Astrocyte of the cerebellum (primary cell): ENCODE measurements around the gene ZNHIT6.

Experiments used
- DNase-seq: peaks from one replicate; pipeline ENCODE4 v3.0.0-alpha.2; 2011; ENCODE audit warnings: low read depth
- H3K4me3 ChIP-seq: 2 replicates; pipeline ENCODE4 v1.5.1; 2011; ENCODE audit warnings: mild to moderate bottlenecking, low read depth, low read length, moderate library complexity
- in situ Hi-C: cut with HindIII; loops from 2 replicates; pipeline ENCODE4 v1.10.0; 2017; ENCODE audit warnings: low sequenced_read_pairs
- TF ChIP-seq, protein P1 (sequence below): IDR thresholded peaks from 2 replicates; pipeline ENCODE4 v1.5.1; 2012; ENCODE audit warnings: low read length, low read depth, moderate library complexity, mild to moderate bottlenecking; ENCODE audit errors: missing control alignments

ZNHIT6 gene

DNA sequence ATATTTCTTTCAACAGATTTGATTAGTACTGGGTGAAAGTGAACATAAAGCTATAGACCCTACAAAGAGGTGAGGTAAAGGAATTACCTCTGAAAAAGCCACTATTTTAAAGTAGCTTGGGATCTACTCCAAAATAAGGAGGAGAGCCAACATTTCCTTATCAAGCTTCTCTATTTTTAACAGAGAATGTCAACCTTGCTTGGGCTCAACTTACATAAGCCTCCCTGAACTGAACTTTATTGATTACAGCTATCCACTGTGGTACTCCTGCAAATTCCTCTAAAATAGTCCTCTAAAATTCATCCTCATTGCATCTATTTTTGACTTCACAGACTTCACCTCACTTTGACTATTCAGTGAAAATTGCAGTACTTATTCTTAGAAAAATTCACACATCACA, 10.3 kb downstream of the ZNHIT6 start:
- TF ChIP-seq, protein P1, sequence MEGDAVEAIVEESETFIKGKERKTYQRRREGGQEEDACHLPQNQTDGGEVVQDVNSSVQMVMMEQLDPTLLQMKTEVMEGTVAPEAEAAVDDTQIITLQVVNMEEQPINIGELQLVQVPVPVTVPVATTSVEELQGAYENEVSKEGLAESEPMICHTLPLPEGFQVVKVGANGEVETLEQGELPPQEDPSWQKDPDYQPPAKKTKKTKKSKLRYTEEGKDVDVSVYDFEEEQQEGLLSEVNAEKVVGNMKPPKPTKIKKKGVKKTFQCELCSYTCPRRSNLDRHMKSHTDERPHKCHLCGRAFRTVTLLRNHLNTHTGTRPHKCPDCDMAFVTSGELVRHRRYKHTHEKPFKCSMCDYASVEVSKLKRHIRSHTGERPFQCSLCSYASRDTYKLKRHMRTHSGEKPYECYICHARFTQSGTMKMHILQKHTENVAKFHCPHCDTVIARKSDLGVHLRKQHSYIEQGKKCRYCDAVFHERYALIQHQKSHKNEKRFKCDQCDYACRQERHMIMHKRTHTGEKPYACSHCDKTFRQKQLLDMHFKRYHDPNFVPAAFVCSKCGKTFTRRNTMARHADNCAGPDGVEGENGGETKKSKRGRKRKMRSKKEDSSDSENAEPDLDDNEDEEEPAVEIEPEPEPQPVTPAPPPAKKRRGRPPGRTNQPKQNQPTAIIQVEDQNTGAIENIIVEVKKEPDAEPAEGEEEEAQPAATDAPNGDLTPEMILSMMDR, result no peak
- in situ Hi-C loops, result no loop called here
- H3K4me3 ChIP-seq, result no peak overlapping the region
- DNase-seq, result no peak

DNA sequence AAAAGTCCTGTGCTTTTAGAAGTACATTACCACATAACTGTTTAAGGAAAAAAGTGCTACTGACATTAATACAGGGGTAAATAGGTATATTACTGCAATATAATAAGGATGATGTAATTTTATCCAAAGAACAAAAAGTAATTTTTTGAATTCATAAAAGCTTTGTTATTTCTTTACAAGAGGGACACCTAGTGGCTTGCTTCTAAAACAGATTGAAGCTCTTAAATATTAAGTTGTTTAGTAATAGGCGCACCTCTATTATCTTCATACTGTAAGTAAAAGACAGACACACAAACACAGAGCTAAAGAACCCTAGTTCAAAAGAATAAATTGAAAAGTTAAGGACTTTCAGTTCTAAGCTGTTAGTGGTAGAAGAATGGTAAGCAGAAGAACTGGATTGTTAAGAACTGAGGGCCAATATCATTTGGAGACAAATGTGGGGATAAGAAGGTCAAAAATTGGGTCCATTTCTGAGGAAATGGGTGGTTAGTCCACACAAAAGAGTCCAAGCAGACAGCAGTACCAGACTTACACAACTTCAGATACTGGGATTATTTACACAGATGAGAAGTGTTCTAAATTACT, 15.4 kb downstream of the ZNHIT6 start:
- peak; percentile 67 for DNase-seq
- TF ChIP-seq, protein P1, result no peak
- in situ Hi-C loops, result loop anchor here (5.0 kb wide), 1 partner anchor 86 kb away; no protein-coding TSS in a partner anchor
- H3K4me3 ChIP-seq, result no peak overlapping the region

DNA sequence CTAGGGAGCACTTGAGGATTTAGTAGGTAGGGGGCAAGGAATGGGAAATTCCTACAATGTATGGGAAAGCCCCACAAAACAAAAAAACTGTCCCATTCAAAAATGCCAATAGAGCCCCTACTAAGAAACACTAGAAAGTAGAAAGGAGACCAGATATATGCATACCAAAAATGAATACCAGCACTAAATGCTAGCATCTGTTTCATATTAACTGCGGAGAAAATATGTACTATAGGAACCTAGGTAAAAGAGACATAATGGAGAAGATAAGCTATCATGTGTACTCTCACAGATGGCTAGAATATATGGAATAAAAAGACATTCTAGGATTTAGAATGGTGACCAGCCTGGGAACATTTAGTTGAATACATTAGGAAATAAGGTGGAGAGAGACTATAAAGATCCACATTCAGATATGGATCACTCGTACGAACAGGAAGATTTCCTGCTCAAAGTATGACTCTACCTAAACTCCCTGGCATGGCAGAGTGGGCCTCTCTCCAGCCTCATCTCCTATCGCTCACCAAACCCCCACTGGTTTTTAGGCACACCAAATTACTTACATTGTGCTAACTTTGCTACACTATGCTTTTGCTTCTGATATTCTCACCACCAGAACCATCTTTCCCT, 18.3 kb downstream of the ZNHIT6 start:
- TF ChIP-seq, protein P1, result no peak
- H3K4me3 ChIP-seq, result no peak overlapping the region
- no peak for DNase-seq
- in situ Hi-C loops, result loop anchor here (5.0 kb wide), 1 partner anchor 83 kb away; no protein-coding TSS in a partner anchor

DNA sequence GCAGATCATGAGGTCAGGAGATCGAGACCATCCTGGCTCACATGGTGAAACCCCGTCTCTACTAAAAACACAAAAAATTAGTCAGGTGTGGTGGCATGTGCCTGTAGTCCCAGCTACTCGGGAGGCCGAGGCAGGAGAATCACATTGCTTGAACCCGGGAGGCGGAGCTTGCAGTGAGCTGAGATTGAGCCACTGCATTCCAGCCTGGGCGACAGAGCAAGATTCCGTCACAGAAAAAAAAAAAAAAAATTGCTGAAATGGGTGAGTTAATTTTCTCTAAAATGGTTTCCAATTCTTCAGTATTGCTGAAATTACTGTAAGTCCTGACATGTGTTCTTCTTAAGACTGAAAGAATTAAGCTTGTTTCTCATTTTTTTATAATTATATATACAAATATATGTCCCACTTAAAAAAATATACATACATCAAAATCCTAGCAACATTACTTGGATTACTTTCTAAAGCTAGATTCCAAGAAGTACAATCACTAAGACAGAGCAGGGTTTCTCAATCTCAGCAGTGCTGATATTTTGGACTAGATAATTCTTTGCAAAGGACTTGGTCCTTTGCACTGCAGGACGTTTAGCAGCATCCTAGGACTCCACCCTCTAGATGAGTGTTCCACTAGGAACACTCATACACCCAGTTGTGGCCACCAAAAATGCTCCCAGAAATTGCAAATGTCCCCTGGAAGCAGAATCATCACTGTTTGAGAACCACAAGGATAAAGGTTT, 24.8 kb downstream of the ZNHIT6 start:
- in situ Hi-C loops, result no loop called here
- TF ChIP-seq, protein P1, result no peak
- no peak for DNase-seq
- no peak overlapping the region for H3K4me3 ChIP-seq

DNA sequence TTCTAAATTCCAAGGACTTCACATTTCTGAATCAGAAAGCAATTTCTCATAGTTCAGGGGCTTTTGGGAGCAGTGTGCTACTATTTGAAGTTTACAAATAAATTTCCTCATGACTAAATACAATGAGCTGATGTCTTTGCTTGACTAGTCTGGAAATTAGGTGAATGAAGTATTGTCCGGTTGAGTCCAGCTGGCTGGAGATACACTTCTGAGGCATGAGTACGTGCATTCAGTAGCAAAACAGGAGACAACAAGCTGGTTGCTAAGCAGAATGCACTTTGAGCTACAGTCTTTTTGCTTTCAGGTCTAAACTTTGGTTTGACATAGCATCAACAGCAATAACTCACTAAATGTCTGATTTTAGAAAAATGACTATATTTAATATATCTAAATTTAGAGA, 27.1 kb downstream of the ZNHIT6 start:
- peak; percentile 49 for DNase-seq
- in situ Hi-C loops, result no loop called here
- no peak overlapping the region for H3K4me3 ChIP-seq
- TF ChIP-seq, protein P1, result no peak

DNA sequence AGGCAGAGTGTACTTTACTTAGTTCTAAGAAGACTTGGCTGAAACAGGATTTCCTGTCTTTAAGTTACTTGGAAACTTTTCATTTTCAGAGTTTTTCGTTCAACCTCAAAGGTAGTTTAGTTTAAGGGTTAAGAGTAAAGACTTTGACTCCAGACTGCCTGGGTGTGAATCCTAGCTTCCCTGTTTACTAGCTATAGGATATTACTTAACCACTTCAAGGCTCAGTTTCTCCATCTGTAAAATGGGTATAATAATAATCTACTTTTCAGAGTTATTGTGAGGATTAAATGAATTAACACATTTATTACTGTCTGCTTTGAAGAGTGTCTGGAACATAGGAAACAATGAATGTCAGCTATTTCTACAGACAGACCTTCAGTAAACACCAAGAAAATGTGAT, 30.0 kb downstream of the ZNHIT6 start:
- DNase-seq, result no peak
- H3K4me3 ChIP-seq, result no peak overlapping the region
- in situ Hi-C loops, result no loop called here
- TF ChIP-seq, protein P1, result no peak
